ACC112 (cell line): ENCODE data around the gene COLEC11.
A peak's percentile ranks its signal among the peaks of the same experiment; 100 is the strongest.

Experiments
- H2AFZ ChIP-seq: fragments of 200-600 bp; sonication (generic); one replicate; pipeline ENCODE4 v1.6.0; 2017; ENCODE audit warnings: antibody characterized with exemption, low read length; ENCODE audit not compliant: unreplicated experiment
- H3K27ac ChIP-seq: fragments of 200-600 bp; sonication (generic); 2 replicates; pipeline ENCODE4 v1.5.1; 2014; ENCODE audit warnings: low read depth, mild to moderate bottlenecking, antibody characterized with exemption, low read length, moderate library complexity
- H3K27me3 ChIP-seq: fragments of 200-600 bp; sonication (generic); 2 replicates; pipeline ENCODE4 v1.6.1; 2014; ENCODE audit warnings: mild to moderate bottlenecking, antibody characterized with exemption, low read length, moderate library complexity, mixed read lengths; ENCODE audit not compliant: insufficient read depth
- H3K36me3 ChIP-seq: fragments of 200-600 bp; sonication (generic); 2 replicates; pipeline ENCODE4 v1.6.1; 2016; ENCODE audit warnings: mild to moderate bottlenecking, antibody characterized with exemption, low read length, moderate library complexity, mixed read lengths; ENCODE audit not compliant: insufficient read depth
- H3K4me1 ChIP-seq: fragments of 200-600 bp; sonication (generic); one replicate; pipeline ENCODE4 v1.6.1; 2016; ENCODE audit warnings: low read length, mixed read lengths; ENCODE audit not compliant: insufficient read depth, unreplicated experiment, control insufficient read depth
- H3K4me3 ChIP-seq: fragments of 200-600 bp; sonication (generic); 2 replicates; pipeline ENCODE4 v1.5.1; 2014; ENCODE audit warnings: mild to moderate bottlenecking, low read depth, low read length
- H3K79me2 ChIP-seq: fragments of 200-600 bp; sonication (generic); one replicate; pipeline ENCODE4 v1.6.0; 2016; ENCODE audit warnings: low read length; ENCODE audit not compliant: control insufficient read depth, unreplicated experiment, insufficient read depth

Gene COLEC11

DNA sequence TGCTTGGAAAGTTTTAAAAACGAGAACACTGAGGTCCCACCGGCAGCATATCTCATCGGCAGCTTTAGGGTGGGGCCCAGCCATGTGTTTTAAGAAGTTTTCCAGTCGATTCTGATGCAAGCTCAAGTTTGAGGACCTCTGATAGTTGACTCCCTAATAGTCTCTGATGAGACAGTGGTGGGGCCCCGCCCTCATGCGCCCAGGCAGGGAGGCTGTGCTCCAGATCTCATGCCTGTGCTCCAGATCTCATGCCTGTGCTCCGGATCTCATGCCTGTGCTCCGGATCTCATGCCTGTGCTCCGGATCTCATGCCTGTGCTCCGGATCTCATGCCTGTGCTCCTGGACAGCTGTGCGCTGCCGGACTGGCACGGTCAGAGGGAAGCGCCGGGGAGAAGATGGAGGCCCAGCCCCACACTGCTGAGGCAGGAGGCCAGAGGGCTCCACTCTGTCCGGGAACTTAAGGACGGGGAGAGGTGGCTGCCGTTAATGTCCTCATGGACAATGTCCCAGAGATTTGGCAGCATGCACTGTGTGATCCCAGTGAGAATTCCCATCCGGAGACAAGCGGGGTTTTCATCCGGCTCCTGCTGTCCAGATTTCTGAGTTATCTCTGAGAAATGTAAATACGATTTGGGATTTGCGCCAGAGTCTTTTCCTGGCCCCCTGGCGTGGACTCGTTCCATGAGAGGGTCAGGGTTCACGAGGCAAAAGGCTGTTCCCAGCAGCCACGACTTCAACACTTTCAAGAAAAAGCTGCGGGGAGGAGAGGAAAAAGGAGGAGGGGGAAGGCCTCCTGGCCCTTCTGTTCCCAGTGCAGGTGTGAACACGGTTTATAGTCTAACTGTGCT is 9.4 kb upstream of the COLEC11 start:
- peaks cover 16% of the 10 kb centered on the region for H3K36me3 ChIP-seq
- H2AFZ ChIP-seq = peak overlapping the region; percentile 36

DNA sequence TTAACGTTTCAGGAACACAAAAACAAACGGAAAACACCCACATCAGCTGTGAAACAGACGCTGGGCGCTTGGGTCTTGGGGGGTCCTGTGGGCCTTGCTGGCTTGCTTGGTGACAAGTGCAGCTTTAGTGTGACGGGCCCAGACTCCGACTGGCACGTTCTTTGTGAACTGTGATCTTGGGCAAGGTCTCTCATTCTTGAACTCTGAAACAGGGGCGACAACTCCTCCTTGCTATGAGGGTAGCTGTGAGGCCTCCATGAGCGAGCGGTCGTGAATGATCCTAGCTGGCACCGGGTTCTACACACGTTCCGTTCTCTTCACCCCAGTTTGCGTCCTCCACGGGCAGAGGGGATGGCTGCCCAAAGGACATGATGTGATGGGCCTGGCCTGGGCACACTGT is 8.7 kb upstream of the COLEC11 start:
- H3K4me3 ChIP-seq = no peak overlapping the region
- peaks cover 8% of the 10 kb centered on the region for H3K79me2 ChIP-seq
- peaks cover 26% of the 10 kb centered on the region for H3K4me1 ChIP-seq
- peaks cover 8% of the 10 kb centered on the region for H3K36me3 ChIP-seq
- H2AFZ ChIP-seq = no peak overlapping the region
- peak overlapping the region; percentile 76 for H3K27ac ChIP-seq
- no peaks in the 10 kb centered on the region for H3K27me3 ChIP-seq

More for the DNA sequence above, 9.4 kb upstream of the COLEC11 start:
- peak overlapping the region; percentile 76 for H3K27ac ChIP-seq
- H3K79me2 ChIP-seq = peaks cover 10% of the 10 kb centered on the region
- H3K4me3 ChIP-seq = peak overlapping the region; percentile 55
- H3K27me3 ChIP-seq = no peaks in the 10 kb centered on the region
- peaks cover 26% of the 10 kb centered on the region for H3K4me1 ChIP-seq

GRCh38 chr2:3587021-3587420 is 7.9 kb upstream of the COLEC11 start:
- Histone ChIP-seq H3K27me3 (no peaks in the 10 kb centered on the region), H3K4me3 (no peak overlapping the region), H3K79me2 (peaks cover under 1% of the 10 kb centered on the region), H3K36me3 (0 out of 2 replicates have a peak, but pooled peaks cover 3% of the 10 kb centered on the region), H2AFZ (no peak overlapping the region), H3K27ac (no peak overlapping the region), H3K4me1 (peaks cover 26% of the 10 kb centered on the region)

GRCh38 chr2:3587432-3587831 is 7.5 kb upstream of the COLEC11 start:
- Histone ChIP-seq H3K79me2 (no peaks in the 10 kb centered on the region), H3K27ac (no peak overlapping the region), H3K27me3 (no peaks in the 10 kb centered on the region), H3K4me1 (peaks cover 26% of the 10 kb centered on the region), H3K4me3 (no peak overlapping the region), H3K36me3 (0 out of 2 replicates have a peak, but pooled peaks cover 3% of the 10 kb centered on the region), H2AFZ (no peak overlapping the region)

DNA sequence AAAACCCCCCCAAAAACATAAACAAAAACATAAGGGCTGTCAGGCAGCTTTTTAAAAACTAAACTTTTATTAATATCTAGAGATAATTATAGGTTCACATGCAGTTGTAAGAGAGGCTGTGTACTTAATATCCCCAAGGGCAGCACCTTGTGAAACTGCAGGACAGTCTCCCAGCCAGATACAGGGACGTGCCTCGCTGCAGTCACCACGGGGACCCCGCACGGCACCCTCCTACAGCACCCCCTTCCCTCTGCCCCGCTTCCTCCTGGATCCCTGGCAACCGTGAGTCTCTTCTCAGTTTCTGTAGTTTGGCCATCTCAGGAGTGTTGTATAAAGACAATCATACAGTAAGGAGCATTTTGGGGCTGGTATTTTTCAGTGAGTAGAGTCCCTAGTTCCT is 6.8 kb upstream of the COLEC11 start:
- H3K27ac ChIP-seq = no peak overlapping the region

DNA sequence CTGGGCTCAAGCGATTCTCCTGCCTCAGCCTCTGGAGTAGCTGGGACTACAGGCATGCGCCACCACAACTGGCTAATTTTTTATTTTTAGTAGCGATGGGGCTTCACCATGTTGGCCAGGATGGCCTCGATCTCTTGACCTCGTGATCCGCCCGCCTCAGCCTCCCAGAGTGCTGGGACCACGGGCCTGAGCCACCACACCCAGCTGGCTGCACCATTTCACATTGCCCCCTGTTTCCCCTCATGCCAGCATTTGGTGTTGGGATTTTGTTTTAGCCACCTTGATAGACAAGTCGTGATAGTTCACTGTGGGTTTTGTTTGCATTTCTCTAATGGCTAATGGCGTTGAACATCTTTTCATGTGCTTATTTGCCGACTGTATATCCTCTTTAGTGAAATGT is 5.8 kb upstream of the COLEC11 start:
- no peaks in the 10 kb centered on the region for H3K27me3 ChIP-seq
- H3K4me1 ChIP-seq = peaks cover 23% of the 10 kb centered on the region
- H3K79me2 ChIP-seq = no peaks in the 10 kb centered on the region
- no peak overlapping the region for H2AFZ ChIP-seq
- H3K36me3 ChIP-seq = no peaks in the 10 kb centered on the region
- H3K27ac ChIP-seq = no peak overlapping the region
- no peak overlapping the region for H3K4me3 ChIP-seq

More for the DNA sequence above, 6.8 kb upstream of the COLEC11 start:
- Histone ChIP-seq H2AFZ (no peak overlapping the region), H3K79me2 (no peaks in the 10 kb centered on the region), H3K36me3 (0 out of 2 replicates have a peak, but pooled peaks cover 3% of the 10 kb centered on the region), H3K4me3 (no peak overlapping the region), H3K4me1 (peaks cover 26% of the 10 kb centered on the region), H3K27me3 (no peaks in the 10 kb centered on the region)

DNA sequence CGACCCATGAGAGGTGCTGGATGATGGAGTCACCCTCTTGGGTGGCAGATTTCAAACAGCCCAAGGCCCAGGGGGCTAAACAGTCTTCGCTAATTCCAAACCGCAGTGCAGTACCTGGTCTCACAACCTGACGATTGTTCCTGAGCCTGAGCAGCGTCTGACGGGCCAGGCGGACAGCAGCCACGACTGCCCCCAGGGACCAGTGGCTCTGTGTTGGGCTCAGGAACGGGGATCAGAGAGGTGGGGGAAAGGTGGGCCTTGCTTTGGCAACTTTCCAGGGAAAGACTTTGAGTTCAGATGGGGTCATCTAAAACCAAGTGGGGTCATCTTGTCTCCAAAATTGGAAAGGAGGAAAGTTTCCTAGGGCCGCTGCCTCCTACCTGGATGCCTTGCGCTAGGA is 492 bp downstream of the COLEC11 start:
- Histone ChIP-seq H3K79me2 (no peaks in the 10 kb centered on the region), H3K27me3 (no peaks in the 10 kb centered on the region), H3K4me1 (no peaks in the 10 kb centered on the region), H3K36me3 (no peaks in the 10 kb centered on the region), H3K27ac (no peak overlapping the region), H3K4me3 (no peak overlapping the region; the same call in 1 of the 2 replicates), H2AFZ (no peak overlapping the region)

GRCh38 chr2:3595985-3596384 is 1.1 kb downstream of the COLEC11 start:
- Histone ChIP-seq H3K27ac (no peak overlapping the region), H3K79me2 (no peaks in the 10 kb centered on the region), H2AFZ (no peak overlapping the region), H3K4me3 (no peak overlapping the region), H3K36me3 (no peaks in the 10 kb centered on the region), H3K27me3 (no peaks in the 10 kb centered on the region), H3K4me1 (no peaks in the 10 kb centered on the region)

DNA sequence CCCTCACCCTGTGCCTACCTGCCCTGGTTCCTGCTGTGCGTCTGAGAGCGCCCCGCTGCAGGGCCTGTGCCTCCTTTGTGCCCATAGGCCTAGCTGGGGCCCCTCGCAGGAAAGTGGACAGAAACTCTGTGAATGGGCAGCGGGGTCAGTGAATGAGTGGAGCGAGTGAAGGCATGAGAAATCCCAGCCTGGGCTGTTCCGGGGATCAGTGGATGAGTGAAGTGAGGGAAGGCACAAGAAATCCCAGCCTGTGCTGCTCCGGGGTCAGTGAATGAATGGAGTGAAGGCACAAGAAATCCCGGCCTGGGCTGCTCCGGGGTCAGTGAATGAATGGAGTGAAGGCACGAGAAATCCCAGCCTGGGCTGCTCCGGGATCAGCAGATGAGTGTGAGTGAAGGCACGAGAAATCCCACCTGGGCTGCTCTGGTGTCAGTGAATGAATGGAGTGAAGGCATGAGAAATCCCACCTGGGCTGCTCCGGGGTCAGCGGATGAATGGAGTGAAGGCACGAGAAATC is 2.0 kb downstream of the COLEC11 start:
- no peaks in the 10 kb centered on the region for H3K79me2 ChIP-seq
- no peak overlapping the region for H3K27ac ChIP-seq
- H3K27me3 ChIP-seq = no peaks in the 10 kb centered on the region
- H3K4me1 ChIP-seq = no peaks in the 10 kb centered on the region
- no peaks in the 10 kb centered on the region for H3K36me3 ChIP-seq
- no peak overlapping the region for H3K4me3 ChIP-seq
- no peak overlapping the region for H2AFZ ChIP-seq

GRCh38 chr2:3597567-3597966 is 2.7 kb downstream of the COLEC11 start:
- H3K36me3 ChIP-seq = no peaks in the 10 kb centered on the region
- H2AFZ ChIP-seq = no peak overlapping the region
- no peaks in the 10 kb centered on the region for H3K79me2 ChIP-seq
- no peaks in the 10 kb centered on the region for H3K4me1 ChIP-seq
- no peak overlapping the region for H3K27ac ChIP-seq
- no peaks in the 10 kb centered on the region for H3K27me3 ChIP-seq
- no peak overlapping the region for H3K4me3 ChIP-seq
